ENCODE measurements around the gene ZC3H6.

ZC3H6 gene

GRCh38 chr2:112305132-112305531 is 29.7 kb downstream of the ZC3H6 start:
- H3K4me3 ChIP-seq (ENCODE audit: low read depth, low read length) = no peak overlapping the region
- no peak for DNase-seq (ENCODE audit: low read depth)
- TF ChIP-seq, protein P1, sequence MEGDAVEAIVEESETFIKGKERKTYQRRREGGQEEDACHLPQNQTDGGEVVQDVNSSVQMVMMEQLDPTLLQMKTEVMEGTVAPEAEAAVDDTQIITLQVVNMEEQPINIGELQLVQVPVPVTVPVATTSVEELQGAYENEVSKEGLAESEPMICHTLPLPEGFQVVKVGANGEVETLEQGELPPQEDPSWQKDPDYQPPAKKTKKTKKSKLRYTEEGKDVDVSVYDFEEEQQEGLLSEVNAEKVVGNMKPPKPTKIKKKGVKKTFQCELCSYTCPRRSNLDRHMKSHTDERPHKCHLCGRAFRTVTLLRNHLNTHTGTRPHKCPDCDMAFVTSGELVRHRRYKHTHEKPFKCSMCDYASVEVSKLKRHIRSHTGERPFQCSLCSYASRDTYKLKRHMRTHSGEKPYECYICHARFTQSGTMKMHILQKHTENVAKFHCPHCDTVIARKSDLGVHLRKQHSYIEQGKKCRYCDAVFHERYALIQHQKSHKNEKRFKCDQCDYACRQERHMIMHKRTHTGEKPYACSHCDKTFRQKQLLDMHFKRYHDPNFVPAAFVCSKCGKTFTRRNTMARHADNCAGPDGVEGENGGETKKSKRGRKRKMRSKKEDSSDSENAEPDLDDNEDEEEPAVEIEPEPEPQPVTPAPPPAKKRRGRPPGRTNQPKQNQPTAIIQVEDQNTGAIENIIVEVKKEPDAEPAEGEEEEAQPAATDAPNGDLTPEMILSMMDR (conservative IDR thresholded peaks at IDR 0.05; ENCODE audit: low read depth, low read length) = no peak

DNA sequence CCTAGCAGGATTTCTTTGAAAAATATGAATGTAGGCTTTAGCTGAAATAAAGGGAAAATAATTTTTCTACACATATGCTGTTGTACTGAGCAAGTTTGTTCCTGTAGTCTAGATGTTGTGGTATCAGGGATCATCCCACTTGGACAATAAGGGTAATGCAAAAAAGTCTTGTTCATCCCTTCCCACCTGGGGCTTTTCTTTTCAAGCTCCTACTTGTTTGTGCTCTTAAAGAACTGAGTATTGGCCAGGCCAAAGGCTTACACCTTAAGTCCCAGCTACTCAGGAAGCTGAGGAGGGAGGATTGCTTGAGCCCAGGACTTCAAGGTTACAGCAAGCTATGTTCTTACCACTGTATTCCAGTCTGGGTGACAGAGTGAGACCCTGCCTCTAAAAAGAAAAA is 35.5 kb downstream of the ZC3H6 start:
- no peak for DNase-seq (ENCODE audit: low read depth)
- no peak overlapping the region for H3K4me3 ChIP-seq (ENCODE audit: low read depth, low read length)
- TF ChIP-seq, protein P1 (conservative IDR thresholded peaks at IDR 0.05; ENCODE audit: low read depth, low read length) = no peak

GRCh38 chr2:112311932-112312331 is 36.5 kb downstream of the ZC3H6 start:
- no peak for DNase-seq (ENCODE audit: low read depth)
- no peak overlapping the region for H3K4me3 ChIP-seq (ENCODE audit: low read depth, low read length)
- TF ChIP-seq, protein P1 (conservative IDR thresholded peaks at IDR 0.05; ENCODE audit: low read depth, low read length) = no peak

GRCh38 chr2:112312821-112313220 is 37.4 kb downstream of the ZC3H6 start:
- TF ChIP-seq, protein P1 (conservative IDR thresholded peaks at IDR 0.05; ENCODE audit: low read depth, low read length) = no peak
- no peak overlapping the region for H3K4me3 ChIP-seq (ENCODE audit: low read depth, low read length)
- DNase-seq (ENCODE audit: low read depth) = no peak

GRCh38 chr2:112314856-112315255 is 39.5 kb downstream of the ZC3H6 start:
- TF ChIP-seq, protein P1 (conservative IDR thresholded peaks at IDR 0.05; ENCODE audit: low read depth, low read length) = no peak
- DNase-seq (ENCODE audit: low read depth) = peak; percentile 46
- no peak overlapping the region for H3K4me3 ChIP-seq (ENCODE audit: low read depth, low read length)

GRCh38 chr2:112317303-112318158 is 42.1 kb downstream of the ZC3H6 start:
- no peak overlapping the region for H3K4me3 ChIP-seq (ENCODE audit: low read depth, low read length)
- TF ChIP-seq, protein P1 (conservative IDR thresholded peaks at IDR 0.05; ENCODE audit: low read depth, low read length) = no peak
- peak; percentile 38 for DNase-seq (ENCODE audit: low read depth)

DNA sequence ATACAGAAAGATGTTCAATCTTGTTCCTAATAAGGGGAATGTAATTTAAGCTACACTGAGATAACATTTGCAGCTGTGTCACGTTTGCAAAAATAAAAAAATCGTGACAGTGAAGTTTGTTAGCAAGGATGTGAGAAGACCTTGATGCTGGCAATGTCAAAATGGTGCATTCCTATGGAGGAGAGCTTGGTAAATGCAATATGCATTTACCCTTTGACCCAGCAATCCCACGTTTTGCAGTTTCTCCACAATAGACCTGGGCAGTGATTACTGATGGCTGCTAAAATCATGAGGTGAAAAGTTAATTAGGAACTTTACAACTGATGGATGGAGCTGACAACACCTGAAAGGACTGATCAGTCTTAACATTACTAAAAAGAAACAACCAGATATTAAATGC is 43.1 kb downstream of the ZC3H6 start:
- no peak for DNase-seq (ENCODE audit: low read depth)
- TF ChIP-seq, protein P1 (conservative IDR thresholded peaks at IDR 0.05; ENCODE audit: low read depth, low read length) = no peak

More for the DNA sequence above, 43.1 kb downstream of the ZC3H6 start:
- H3K4me3 ChIP-seq (ENCODE audit: low read depth, low read length) = no peak overlapping the region
